GM12878 (cell line): ENCODE data around the gene SPINK1. TPM values are rescaled to one million over a fixed set of nuclear protein-coding genes. Genes with fewer than 3 reads are reported as not detected.
"Not testable (repeated sequence)": the region's sequence is repeated elsewhere in the genome, so short reads cannot be mapped to it uniquely, and the experiment has no call there.

ENCODE experiments used
- ATAC-seq: fragments of 200-7000 bp; cut with Tn5 transposase; 3 replicates; pipeline ENCODE4 v1.9.1; 2020; ENCODE audit warnings: mild to moderate bottlenecking, moderate library complexity
- BruUV-seq: library from RNA; stranded (reverse); fragments of 400-500 nt; replicated peaks from 2 replicates; lab custom pipeline; 2021; lab: Mats Ljungman, UMichigan
- CTCF ChIA-PET: fragments of 300-600 bp; sonication (Branson Sonifier 250); formaldehyde crosslinking; extraction: SDS; loops from one replicate; lab custom pipeline; 2021; ENCODE audit warnings: inconsistent platforms; lab: Yijun Ruan, JAX
- POLR2A ChIA-PET: fragments of 350-600 bp; formaldehyde crosslinking; extraction: SDS; loops from one replicate; lab custom pipeline; 2021; ENCODE audit warnings: inconsistent platforms; lab: Charles Lee
- RAD21 ChIA-PET: fragments of 300-600 bp; sonication (Branson Sonifier 250); formaldehyde crosslinking; loops from one replicate; lab custom pipeline; 2023; ENCODE audit warnings: antibody characterized with exemption; ENCODE audit not compliant: unreplicated experiment; lab: Charles Lee
- SMC1A ChIA-PET: fragments of 300-600 bp; sonication (Branson Sonifier 250); formaldehyde crosslinking; loops from one replicate; lab custom pipeline; 2023; ENCODE audit not compliant: unreplicated experiment, uncharacterized antibody; lab: Charles Lee
- DNase-seq: peaks from one replicate; pipeline ENCODE4 v3.0.0-alpha.2; 2011; ENCODE audit warnings: low read depth, low spot score
- FAIRE-seq: peaks from 3 replicates; lab custom pipeline; 2011; peaks lifted over from hg19 to GRCh38; lab: Jason Lieb, UNC
- H2AFZ ChIP-seq: 2 replicates; pipeline ENCODE4 v1.6.0; 2011; ENCODE audit warnings: low read depth, low read length, control low read depth; ENCODE audit not compliant: control insufficient read depth
- H3K27ac ChIP-seq: 2 replicates; pipeline ENCODE4 v1.5.1; 2011; ENCODE audit warnings: control low read depth; ENCODE audit not compliant: control insufficient read depth, insufficient read depth
- H3K27me3 ChIP-seq, 2 experiments: replicated peaks in 1 of 2; 2 replicates each; pipeline versions ENCODE4 v1.6.0 to v1.6.1; 2011; ENCODE audit warnings: low read length in 1 of 2; ENCODE audit not compliant: control insufficient read depth in 2 of 2, insufficient read depth in 2 of 2
- H3K36me3 ChIP-seq, 2 experiments: 2 replicates each; pipeline ENCODE4 v1.5.1; 2011; ENCODE audit warnings: low read length in 1 of 2; ENCODE audit not compliant: control insufficient read depth in 2 of 2, insufficient read depth in 2 of 2
- H3K4me1 ChIP-seq: 2 replicates; pipeline ENCODE4 v1.6.1; 2011; ENCODE audit warnings: mild to moderate bottlenecking, low read length, moderate library complexity, mixed read lengths; ENCODE audit not compliant: control insufficient read depth, insufficient read depth
- H3K4me2 ChIP-seq: 2 replicates; pipeline ENCODE4 v1.6.0; 2011; ENCODE audit warnings: control low read depth; ENCODE audit not compliant: control insufficient read depth, insufficient read depth
- H3K4me3 ChIP-seq: fragments of 200-600 bp; sonication (generic); 2 replicates; pipeline ENCODE4 v1.5.1; 2016
- H3K79me2 ChIP-seq: 2 replicates; pipeline ENCODE4 v1.6.0; 2011; ENCODE audit warnings: low read length; ENCODE audit not compliant: control insufficient read depth, insufficient read depth
- H3K9ac ChIP-seq: 2 replicates; pipeline ENCODE4 v1.8.0; 2011; ENCODE audit warnings: low read length, control low read depth, mixed read lengths; ENCODE audit not compliant: control insufficient read depth, insufficient read depth
- H3K9me3 ChIP-seq: replicated peaks from 3 replicates; pipeline ENCODE4 v1.5.1; 2011; ENCODE audit warnings: mild to moderate bottlenecking, low read length; ENCODE audit not compliant: control insufficient read depth, insufficient read depth
- H4K20me1 ChIP-seq: 2 replicates; pipeline ENCODE4 v1.6.0; 2011; ENCODE audit not compliant: control insufficient read depth, insufficient read depth
- WGBS: methylation state at CpG from one replicate; pipeline ENCODE4 v1.1.6; 2016; ENCODE audit warnings: low lambda C conversion rate; ENCODE audit not compliant: insufficient replicate concordance, insufficient coverage; ENCODE audit errors: missing lambda C conversion rate; 5-methylcytosine and 5-hydroxymethylcytosine counted together
- in situ Hi-C: fragments of 300-500 bp; cut with MboI; formaldehyde crosslinking; loops from 9 replicates; pipeline ENCODE4 v1.14.3; 2018; ENCODE audit warnings: mixed read lengths
- intact Hi-C: fragments of 100-400 bp; cut with micrococcal nuclease; formaldehyde crosslinking; loops from one replicate; pipeline ENCODE4 v1.14.2; 2022; ENCODE audit not compliant: unreplicated experiment
- polyA plus RNA-seq, 11 experiments: library from polyadenylated mRNA; depleted of rRNA in 4 of 11; unstranded in 6 of 11; stranded (reverse) in 5 of 11; fragments of >200 nt; fragmentation: Nextera tagmentation in 4 of 11; fragmentation: Illumina TruSeq in 1 of 11; extraction: Ambion mirVana in 4 of 11; extraction: Trizol in 1 of 11; gene quantifications; 1 replicate in 1 of 11; 2 replicates in 10 of 11; pipeline versions ENCODE4 v1.2.1 to v1.2.3, GENCODE V29; 2011 to 2016; ENCODE audit warnings: inconsistent platforms in 2 of 11, missing spikeins in 2 of 11, low read depth in 1 of 11
- total RNA-seq, 4 experiments: library from RNA; depleted of rRNA in 3 of 4; stranded (reverse); fragments of >200 nt in 3 of 4; fragmentation: Illumina TruSeq in 1 of 4; extraction: Trizol in 1 of 4; gene quantifications; 2 replicates each; pipeline versions ENCODE4 v1.2.1 to v1.2.3, GENCODE V29; 2013 to 2021

SPINK1 gene
- total and polyA plus RNA-seq, 10 of the 15 experiments (the other 5 are each of a cell fraction or from before 2014, with no cell fraction given): 3.6 TPM; not detected in 9

- H3K4me1 ChIP-seq, H3K4me3 ChIP-seq, SMC1A ChIA-PET, H3K79me2 ChIP-seq, H3K27me3 ChIP-seq, CTCF ChIA-PET, POLR2A ChIA-PET, DNase-seq, in situ Hi-C loops, FAIRE-seq, RAD21 ChIA-PET, intact Hi-C loops, H3K4me2 ChIP-seq, H4K20me1 ChIP-seq, H3K9ac ChIP-seq, H2AFZ ChIP-seq, ATAC-seq, H3K9me3 ChIP-seq, BruUV-seq, H3K36me3 ChIP-seq, H3K27ac ChIP-seq: not testable (repeated sequence)
- 49% methylated on average over 14 of the region's 16 CpGs for WGBS
These were observed 41.4 kb upstream of the SPINK1 start for GRCh38 chr5:147872744-147873435.

- H4K20me1 ChIP-seq, RAD21 ChIA-PET, CTCF ChIA-PET, intact Hi-C loops, FAIRE-seq, H3K4me2 ChIP-seq, H3K27me3 ChIP-seq, H3K9me3 ChIP-seq, H3K27ac ChIP-seq, H3K4me1 ChIP-seq, H2AFZ ChIP-seq, BruUV-seq, POLR2A ChIA-PET, H3K9ac ChIP-seq, DNase-seq, H3K79me2 ChIP-seq, H3K36me3 ChIP-seq, ATAC-seq, in situ Hi-C loops, H3K4me3 ChIP-seq: not testable (repeated sequence)
- 59% methylated on average over 18 of the region's 18 CpGs for WGBS
- SMC1A ChIA-PET: interaction anchor here (0.6 kb wide), 1 partner anchor 11 kb away, joined by 3 read pairs; no protein-coding TSS in a partner anchor
These were observed 40.6 kb upstream of the SPINK1 start for GRCh38 chr5:147871980-147872549.

GRCh38 chr5:147869892-147870291 is 38.4 kb upstream of the SPINK1 start:
- H3K9ac ChIP-seq, H3K4me2 ChIP-seq, in situ Hi-C loops, H3K79me2 ChIP-seq, CTCF ChIA-PET, intact Hi-C loops, FAIRE-seq, H3K9me3 ChIP-seq, H3K4me3 ChIP-seq, DNase-seq, BruUV-seq, H3K27ac ChIP-seq, H4K20me1 ChIP-seq, POLR2A ChIA-PET, RAD21 ChIA-PET, H2AFZ ChIP-seq, H3K36me3 ChIP-seq, SMC1A ChIA-PET, H3K4me1 ChIP-seq, H3K27me3 ChIP-seq, ATAC-seq: not testable (repeated sequence)
- WGBS: 31% methylated on average over 6 of the region's 6 CpGs
